Heart right ventricle (tissue), 16 donors: ENCODE measurements around the gene RBFOX1. TPM values are rescaled to one million over a fixed set of nuclear protein-coding genes. Genes with fewer than 3 reads are reported as not detected.

Experiments used
- ATAC-seq, 8 donors: fragments of 200-7000 bp; cut with Tn5 transposase; one replicate each; pipeline ENCODE4 v1.9.1; 2020; ENCODE audit warnings: mild to moderate bottlenecking in 8 of 8, moderate library complexity in 8 of 8, moderate number of reproducible peaks in 1 of 8
- DNase-seq, 2 donors: peaks; one replicate each; pipeline ENCODE4 v3.0.0-alpha.2; 2020
- H3K27ac ChIP-seq, 10 donors: fragments of 200-600 bp; sonication (generic) in 2 of 10; one replicate each; pipeline versions ENCODE4 v1.5.0 to v1.8.0; 2020 to 2022; ENCODE audit warnings: mild to moderate bottlenecking in 3 of 10
- H3K27me3 ChIP-seq, 7 donors: fragments of 200-600 bp; one replicate each; pipeline ENCODE4 v1.8.0; 2021 to 2022; ENCODE audit warnings: mild to moderate bottlenecking in 2 of 7
- H3K36me3 ChIP-seq, 9 donors: fragments of 200-600 bp; sonication (generic) in 1 of 9; one replicate each; pipeline versions ENCODE4 v1.5.0 to v1.8.0; 2020 to 2022; ENCODE audit warnings: mild to moderate bottlenecking in 2 of 9
- H3K4me1 ChIP-seq, 9 donors: fragments of 200-600 bp; sonication (generic) in 1 of 9; one replicate each; pipeline versions ENCODE4 v1.5.0 to v1.8.0; 2020 to 2022; ENCODE audit warnings: mild to moderate bottlenecking in 4 of 9
- H3K4me3 ChIP-seq, 10 donors: fragments of 200-600 bp; sonication (generic) in 2 of 10; one replicate each; pipeline versions ENCODE4 v1.5.0 to v1.8.0; 2020 to 2022; ENCODE audit warnings: mild to moderate bottlenecking in 7 of 10, moderate library complexity in 2 of 10
- H3K9me3 ChIP-seq, 11 donors: fragments of 200-600 bp in 10 of 11; sonication (generic) in 2 of 11; one replicate each; pipeline versions ENCODE4 v1.5.0 to v1.8.0; 2013 to 2022; ENCODE audit warnings: mild to moderate bottlenecking in 2 of 11, control low read depth in 1 of 11, moderate library complexity in 1 of 11
- CTCF ChIP-seq, 9 donors: fragments of 200-600 bp; sonication (generic) in 2 of 9; IDR thresholded peaks; one replicate each; pipeline versions ENCODE4 v1.5.0 to v1.8.0; 2021 to 2022; ENCODE audit warnings: antibody characterized with exemption in 9 of 9, mild to moderate bottlenecking in 5 of 9, moderate library complexity in 1 of 9
- WGBS, 2 donors: extraction: QIAGEN DNeasy Blood & Tissue Kit; methylation state at CpG; one replicate each; pipeline ENCODE4 v1.1.7; 2013; ENCODE audit warnings: inconsistent platforms in 1 of 2; 5-methylcytosine and 5-hydroxymethylcytosine counted together
- intact Hi-C, 10 donors: fragments of 100-400 bp; cut with DNase I; formaldehyde crosslinking; loops; one replicate each; pipeline versions ENCODE4 v1.11.1 to v1.14.2; 2022
- polyA plus RNA-seq, 2 donors: library from polyadenylated mRNA; stranded (reverse); fragments of 200-250 nt; gene quantifications; one replicate each; pipeline ENCODE4 v1.2.3, GENCODE V29; 2013
- total RNA-seq, 10 donors: library from RNA; stranded (reverse); fragmentation: NEBNext Ultra II Directional in 3 of 10; extraction: Animal tissue kit (Norgen Biotek cat#: 25700) in 3 of 10; gene quantifications; one replicate each; pipeline versions ENCODE4 v1.2.1 to v1.2.4, GENCODE V29; 2021 to 2023
- donor health status: Arrhythmogenic right ventricular cardiomyopathy.
- donor health status: ischemic (EF 13 %, LVEDD 7.1; RV severe dilation, severe dysfunction).
- donor health status: healthy with polysubstance abuse.
- donor health status: DM: no; HTN: yes; CAD: no.
- donor health status: DM: no; HTN: no; CAD: no.
- donor health status: ischemic (EF 25% LVEDD 6.9; RV normal size, moderate dysfunction).
- donor health status: ischemic (EF 25% LVEDD 5.7; RV mildly dilated, moderate dysfunction).
- donor health status: healthy.
- donor health status: DM: yes; HTN: yes; CAD: no.
- donor health status: Ischemic cardiomyopathy.
- donor health status: ischemic (EF 35%, LVEDD 5.7; RV mildly dilated, moderate dysfunction).
- donor health status: nonischemic (EF 11% LVEDD 7.7; RV severe dilation, severe dysfunction).
- donor health status: DM: yes; HTN: yes; CAD: no.
- donor health status: PGD.
- donor health status: ischemic (EF 29% LVEDD 5.4; RV normal size, mild dysfunction).
- donor health status: nonischemic (EF 23%, LVEDD 6.1; RV moderate dilation, normal function).

The RBFOX1 gene
- total and polyA plus RNA-seq, 12 donors, result 11.1 to 82.9 (median 53.4) TPM

GRCh38 chr16:7644811-7645210 lies 312.2 kb downstream of the RBFOX1 start:
- Histone ChIP-seq H3K36me3 (no peaks in the 10 kb centered on the region), H3K27me3 (no peaks in the 10 kb centered on the region), H3K9me3 (no peaks in the 10 kb centered on the region), H3K4me3 (no peak overlapping the region), H3K27ac (no peak overlapping the region), H3K4me1 (no peaks in the 10 kb centered on the region)
- no peak for TF ChIP-seq CTCF (IDR thresholded peaks at IDR 0.05)
- WGBS, 2 donors, result 65 to 69% methylated on average over 5 of the region's 5 CpGs
- DNase-seq, result no peak
- intact Hi-C loops, result loop anchor here in 1 of 10 donors (10.0 kb wide), 1 partner anchor 60 kb away; no protein-coding TSS in a partner anchor
- no peak for ATAC-seq

GRCh38 chr16:7646821-7647500 lies 314.3 kb downstream of the RBFOX1 start:
- intact Hi-C loops, result loop anchor here in 1 of 10 donors (10.0 kb wide), 1 partner anchor 58 kb away; no protein-coding TSS in a partner anchor
- DNase-seq (no peak), ATAC-seq (no peak)
- Histone ChIP-seq H3K27ac (no peak overlapping the region), H3K36me3 (no peaks in the 10 kb centered on the region), H3K27me3 (no peaks in the 10 kb centered on the region), H3K4me1 (no peaks in the 10 kb centered on the region), H3K4me3 (no peak overlapping the region), H3K9me3 (no peaks in the 10 kb centered on the region)
- TF ChIP-seq CTCF (IDR thresholded peaks at IDR 0.05), result no peak
- WGBS, 2 donors, result 58 to 73% methylated on average over 7 of the region's 7 CpGs

- intact Hi-C loops, result no loop called here
- ATAC-seq, result no peak
Observed at GRCh38 chr16:7650431-7650830, 317.8 kb downstream of the RBFOX1 start.

More at GRCh38 chr16:7650431-7650830, 317.8 kb downstream of the RBFOX1 start:
- 68 to 73% methylated on average over 4 of the region's 4 CpGs for WGBS, 2 donors
- no peak for TF ChIP-seq CTCF (IDR thresholded peaks at IDR 0.05)
- DNase-seq, result no peak
- H3K27me3 ChIP-seq, result no peaks in the 10 kb centered on the region
- H3K4me3 ChIP-seq, result no peak overlapping the region
- H3K4me1 ChIP-seq, result no peaks in the 10 kb centered on the region
- H3K36me3 ChIP-seq, result no peaks in the 10 kb centered on the region
- no peak overlapping the region for H3K27ac ChIP-seq
- H3K9me3 ChIP-seq, result no peaks in the 10 kb centered on the region
